GM19463 (cell line): Measurements from ENCODE around the gene ANKRD1.
"Not testable (repeated sequence)": the region's sequence is repeated elsewhere in the genome, so short reads cannot be mapped to it uniquely, and the experiment has no call there.

Experiments
- ATAC-seq: cut with Tn5 transposase; IDR thresholded peaks from one replicate; pipeline ENCODE4 v1.9.1; 2021; ENCODE audit warnings: mild to moderate bottlenecking, moderate library complexity; ENCODE audit not compliant: unreplicated experiment

Gene ANKRD1

DNA sequence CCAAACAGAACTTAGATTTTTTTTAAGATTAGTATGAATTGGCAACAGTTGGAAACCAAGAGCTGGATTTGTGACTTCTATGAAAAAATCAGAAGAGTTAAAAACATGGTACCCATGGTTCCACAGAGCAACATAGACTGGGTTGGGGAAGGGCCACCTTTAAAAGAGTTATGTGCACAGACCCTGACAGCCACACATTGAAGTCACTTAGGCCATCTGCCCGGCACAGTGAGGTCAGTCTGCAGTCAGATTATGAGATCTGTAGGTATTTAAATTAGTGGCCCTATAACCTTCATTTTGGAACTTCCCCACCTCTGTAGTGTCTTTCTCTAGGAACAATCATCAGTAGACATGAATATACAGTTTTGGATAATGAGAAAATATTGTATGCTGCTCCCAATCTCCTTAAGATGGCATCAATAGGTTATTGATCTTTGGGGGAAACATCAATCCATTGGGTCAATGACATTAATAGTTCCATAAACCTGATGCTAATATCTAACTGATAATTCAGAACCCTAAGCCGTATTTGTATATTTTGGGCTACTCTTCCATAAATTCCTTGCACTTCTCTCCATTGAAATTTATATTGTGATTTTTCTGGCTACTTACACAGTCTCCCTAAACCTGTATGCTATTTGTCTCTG lies 7.0 kb downstream of the ANKRD1 start:
- no peak for ATAC-seq

DNA sequence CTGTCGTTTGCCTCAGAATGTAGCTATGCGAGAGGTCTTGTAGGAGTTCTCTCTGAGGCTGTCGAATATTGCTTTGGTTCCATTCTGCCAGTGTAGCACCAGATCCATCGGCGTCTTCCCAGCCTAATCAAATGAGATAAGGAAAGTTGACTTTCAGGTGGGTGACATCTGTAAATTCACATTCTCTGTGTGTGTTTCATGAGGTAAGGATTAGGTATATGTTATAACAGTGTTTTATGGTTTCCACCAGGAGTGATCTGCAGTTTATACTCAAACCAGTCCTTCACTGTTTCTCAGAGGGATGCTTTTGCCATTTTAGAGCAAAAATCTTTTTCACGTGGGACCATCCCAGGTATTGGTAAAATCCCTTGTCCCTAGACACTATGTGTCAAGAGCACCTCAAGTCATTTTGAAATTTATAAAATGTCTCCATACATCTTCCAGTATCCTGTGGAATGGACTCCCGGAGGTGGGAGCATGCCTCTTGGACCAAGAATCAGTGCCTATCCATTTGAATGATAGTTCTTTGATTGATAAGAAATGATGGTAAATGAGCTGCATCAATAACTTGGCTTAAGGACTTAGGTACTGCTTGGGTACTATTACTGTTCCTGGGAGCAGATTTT lies 7.9 kb downstream of the ANKRD1 start:
- ATAC-seq, result no peak

DNA sequence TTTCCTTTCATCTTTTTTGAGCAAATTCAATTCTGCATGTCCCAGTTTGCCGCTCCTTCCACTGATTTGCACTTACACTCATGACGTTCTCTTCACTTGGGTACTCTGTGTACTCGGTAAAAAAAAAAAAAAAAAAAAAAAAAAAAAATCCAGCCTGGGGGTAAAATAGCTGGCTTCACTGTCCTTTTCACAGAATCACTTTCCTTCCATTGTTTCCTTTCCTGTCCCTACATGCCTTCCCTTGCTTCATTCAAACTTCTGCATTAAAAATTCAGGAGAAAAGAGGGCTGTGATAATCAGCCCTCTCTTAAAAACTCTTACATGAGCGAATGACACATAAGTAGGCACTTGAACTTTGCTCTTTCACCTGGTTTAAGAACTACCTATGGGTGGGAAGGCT lies 8.7 kb downstream of the ANKRD1 start:
- ATAC-seq, result no peak

DNA sequence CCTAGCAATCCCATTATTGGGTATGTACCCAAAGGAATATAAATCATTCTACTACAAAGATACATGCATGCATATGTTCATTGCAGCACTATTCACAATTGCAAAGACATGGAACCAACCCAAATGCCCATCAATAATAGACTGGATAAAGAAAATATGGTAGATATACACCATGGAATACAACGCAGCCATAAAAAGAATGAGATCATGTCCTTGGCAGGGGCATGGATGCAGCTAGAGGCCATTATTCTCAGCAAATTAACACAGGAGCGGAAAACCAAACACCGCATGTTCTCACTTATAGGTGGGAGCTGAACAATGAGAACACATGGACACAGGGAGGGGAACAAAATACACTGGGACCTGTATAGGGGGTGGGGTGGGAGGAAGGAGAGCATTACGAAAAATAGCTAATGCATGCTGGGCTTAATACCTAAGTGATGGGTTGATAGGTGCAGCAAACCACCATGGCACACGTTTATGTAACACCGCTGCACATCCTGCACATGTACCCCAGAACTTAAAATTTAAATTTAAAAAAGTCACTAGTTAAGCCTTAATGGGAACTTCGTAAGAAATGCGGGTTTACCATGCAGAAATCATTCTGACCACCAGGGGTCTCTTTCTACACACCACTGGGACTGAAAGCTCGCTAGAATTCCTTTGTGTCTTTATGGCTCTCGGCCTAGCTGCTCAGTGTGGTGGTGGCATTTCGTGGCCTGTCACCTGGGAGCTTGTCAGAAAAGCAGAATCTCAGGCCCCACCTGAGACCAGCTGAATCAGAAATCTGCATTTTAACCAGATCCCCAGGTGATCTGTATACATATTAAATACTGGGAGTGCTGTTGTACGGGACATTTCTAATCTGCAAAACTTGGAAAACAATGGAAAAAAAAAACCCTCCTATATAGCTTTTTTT lies 9.5 kb downstream of the ANKRD1 start:
- peak; percentile 79 for ATAC-seq

DNA sequence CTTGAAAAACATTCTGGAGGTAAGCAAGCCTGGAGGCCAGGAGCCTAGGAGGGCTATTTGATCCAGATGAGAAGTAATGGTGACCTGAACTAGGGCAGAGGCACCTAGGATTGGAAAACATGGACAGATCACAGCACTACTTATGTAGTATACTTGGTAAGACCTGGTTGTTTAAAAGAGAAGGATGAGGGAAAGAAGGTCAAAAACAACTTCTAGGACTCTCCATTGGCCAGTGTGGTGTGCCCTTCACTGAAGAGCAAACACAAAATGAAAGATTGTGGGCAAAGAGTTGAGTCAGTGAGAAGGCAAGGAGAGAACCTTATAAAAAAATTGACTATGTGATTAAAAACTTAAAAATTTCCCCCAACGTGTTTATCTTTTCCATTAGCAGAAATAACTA lies 14.3 kb downstream of the ANKRD1 start:
- no peak for ATAC-seq

DNA sequence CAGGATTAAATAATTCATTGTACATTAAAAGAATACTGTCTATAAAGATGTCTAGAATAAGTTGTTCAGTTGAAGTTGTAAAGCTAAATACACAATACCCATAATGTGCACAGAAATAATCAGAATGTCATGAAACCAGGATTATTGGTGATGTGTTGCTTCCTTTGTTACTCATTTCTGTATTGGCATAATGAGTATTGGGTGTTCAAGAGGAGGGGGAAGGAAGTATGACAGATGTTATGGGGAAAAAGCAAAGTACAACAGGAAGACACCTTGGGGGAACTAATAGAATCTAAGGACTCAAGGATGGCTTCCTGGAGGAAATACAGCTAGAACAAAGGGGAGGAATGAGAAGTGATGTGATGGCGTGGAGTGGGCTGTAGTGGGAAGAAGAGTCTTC lies 15.0 kb downstream of the ANKRD1 start:
- ATAC-seq, result no peak

DNA sequence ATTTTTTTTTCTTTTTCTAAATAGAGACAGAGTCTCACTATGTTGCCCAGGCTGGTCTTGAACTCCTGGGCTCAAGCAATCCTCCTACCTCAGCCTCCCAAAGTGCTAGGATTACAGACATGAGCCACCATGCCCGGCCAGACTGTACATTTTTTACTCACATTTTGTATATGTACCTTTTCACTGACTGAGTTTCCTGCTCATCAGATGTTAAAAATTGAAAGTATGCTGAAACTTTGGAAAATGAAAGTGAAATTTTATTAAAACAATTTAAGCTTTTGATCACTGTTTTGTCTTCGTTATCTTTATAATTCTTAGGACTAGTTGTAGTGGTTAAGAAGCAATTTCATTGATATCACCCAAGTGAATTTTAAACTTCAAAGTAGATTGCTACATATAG lies 24.0 kb downstream of the ANKRD1 start:
- ATAC-seq, result not testable (repeated sequence)

DNA sequence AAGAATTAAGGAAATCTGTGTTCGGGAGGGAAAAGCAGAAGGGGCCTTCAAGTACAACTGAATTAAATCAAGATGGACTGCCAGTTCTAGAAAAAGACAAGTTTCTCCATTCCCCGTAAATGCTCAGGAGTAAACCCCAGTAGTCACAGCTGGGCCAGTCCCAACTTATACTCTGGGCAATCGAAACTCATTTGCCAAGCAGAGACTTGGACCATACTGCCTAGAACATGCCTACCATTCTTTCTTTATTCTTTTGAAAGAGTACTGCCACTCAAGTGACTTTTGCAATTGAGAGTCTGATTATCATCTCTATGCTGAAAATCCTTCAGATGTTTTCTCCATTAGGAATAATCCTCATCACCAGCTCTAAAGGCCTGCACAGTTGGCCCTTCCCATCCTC lies 27.7 kb downstream of the ANKRD1 start:
- no peak for ATAC-seq

DNA sequence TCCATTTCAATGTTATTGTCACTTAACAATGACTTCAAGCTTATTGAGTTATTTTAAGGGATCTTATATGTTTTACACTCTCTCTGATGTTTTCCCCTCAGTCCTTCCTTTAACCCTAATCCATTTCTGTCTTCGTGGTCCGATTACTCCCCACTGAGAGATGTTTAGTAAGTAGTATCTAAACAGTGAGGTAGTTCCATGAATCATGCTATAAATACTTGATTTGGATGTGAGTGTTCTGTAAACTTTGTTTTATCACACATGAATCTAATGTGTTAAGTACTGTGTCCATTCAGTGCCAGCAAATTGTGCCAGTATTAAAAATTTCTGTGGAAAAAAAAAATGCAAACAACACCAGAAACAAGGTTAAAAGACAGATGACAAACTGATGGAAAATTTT lies 30.5 kb downstream of the ANKRD1 start:
- no peak for ATAC-seq

DNA sequence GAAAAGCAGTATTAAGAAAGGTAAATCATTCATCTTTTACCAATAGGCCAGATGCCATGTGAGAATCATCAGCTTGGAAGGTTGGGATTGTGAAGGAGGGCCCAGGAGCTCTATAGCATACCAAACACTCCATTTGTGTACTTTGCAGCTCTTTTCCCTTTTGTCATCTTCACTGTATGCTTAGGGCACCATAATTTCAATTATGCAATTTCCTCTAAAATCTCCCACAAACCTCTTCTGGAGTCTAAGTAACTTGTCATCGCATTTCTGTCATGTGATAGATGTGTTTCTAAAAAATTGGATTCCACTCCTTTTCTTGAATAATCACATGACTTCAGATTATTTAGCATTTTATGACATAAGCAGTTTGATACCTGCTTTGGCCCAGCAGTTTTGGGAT lies 31.3 kb downstream of the ANKRD1 start:
- ATAC-seq, result no peak

DNA sequence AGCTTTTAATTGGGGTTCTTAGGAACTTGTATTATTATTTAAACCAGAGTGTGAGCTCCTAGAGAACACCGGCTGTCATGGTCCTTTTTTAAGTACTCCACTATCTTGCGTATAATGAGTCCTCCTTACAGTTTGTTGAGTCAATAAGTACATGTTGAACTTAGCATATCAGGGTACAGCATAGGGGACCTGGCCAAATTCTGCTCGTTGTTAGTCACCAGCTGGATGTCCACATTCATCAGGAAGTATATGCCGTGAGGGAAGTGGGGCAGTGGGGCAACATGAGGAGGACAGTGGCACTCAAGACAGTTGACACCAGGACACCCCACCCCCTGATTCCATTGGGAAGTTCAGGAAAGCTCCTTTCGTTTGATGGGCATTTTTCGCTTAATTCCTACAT lies 32.5 kb downstream of the ANKRD1 start:
- ATAC-seq, result no peak

DNA sequence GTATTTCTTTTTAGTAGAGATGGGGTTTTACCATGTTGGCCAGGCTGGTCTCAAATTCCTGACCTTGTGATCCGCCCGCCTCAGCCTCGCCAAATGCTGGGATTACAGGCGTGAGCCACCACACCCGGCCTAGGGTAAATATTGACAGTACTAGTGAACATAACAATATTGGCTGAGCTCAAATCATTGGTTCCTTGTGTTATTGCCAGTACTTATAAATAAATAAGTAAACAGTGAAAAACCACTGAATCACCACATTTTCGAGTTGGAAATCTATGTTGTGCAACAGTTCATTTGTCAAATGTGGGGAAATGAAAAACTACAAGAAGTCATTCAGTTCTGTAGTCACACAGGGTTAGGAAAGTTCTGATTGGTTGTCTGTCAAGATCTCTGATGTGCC lies 33.3 kb downstream of the ANKRD1 start:
- ATAC-seq, result no peak

DNA sequence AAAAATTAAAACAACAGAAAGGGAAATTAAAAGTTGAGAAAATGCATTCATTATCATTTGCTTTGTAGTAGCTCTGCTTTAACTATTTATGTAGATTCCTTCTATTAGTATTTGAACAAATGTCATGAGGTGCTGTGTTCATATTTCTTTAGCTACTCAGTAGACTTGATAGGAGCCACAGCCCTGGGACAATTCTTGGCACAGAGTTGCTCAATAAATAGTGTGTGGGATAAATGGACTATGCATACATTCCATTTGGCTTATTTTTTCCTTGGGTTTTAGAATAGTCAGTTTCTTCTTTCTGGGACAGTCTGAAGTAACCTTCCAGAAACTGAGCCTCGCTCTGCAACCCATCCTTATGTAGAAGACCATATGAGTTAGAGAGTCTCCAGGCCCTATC lies 35.7 kb downstream of the ANKRD1 start:
- no peak for ATAC-seq

DNA sequence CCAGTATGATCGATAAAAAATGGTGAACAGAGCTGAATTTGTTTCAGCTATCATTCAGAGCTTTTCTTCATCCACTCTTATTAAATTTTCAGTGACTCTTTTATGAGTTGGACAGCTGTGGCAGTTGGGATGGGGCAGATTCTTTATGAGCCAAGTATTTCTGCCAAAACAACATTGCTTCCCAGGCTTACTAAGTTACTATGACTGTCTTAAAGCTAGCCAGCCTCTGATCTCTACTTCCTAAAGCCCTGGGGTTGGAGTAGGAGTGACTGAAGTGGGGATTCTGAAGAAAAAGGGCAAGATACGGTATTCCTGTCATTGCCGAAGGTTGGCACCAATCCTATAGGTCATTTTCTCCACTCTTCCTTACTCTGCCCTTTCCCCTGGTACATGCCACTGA lies 36.5 kb downstream of the ANKRD1 start:
- no peak for ATAC-seq

DNA sequence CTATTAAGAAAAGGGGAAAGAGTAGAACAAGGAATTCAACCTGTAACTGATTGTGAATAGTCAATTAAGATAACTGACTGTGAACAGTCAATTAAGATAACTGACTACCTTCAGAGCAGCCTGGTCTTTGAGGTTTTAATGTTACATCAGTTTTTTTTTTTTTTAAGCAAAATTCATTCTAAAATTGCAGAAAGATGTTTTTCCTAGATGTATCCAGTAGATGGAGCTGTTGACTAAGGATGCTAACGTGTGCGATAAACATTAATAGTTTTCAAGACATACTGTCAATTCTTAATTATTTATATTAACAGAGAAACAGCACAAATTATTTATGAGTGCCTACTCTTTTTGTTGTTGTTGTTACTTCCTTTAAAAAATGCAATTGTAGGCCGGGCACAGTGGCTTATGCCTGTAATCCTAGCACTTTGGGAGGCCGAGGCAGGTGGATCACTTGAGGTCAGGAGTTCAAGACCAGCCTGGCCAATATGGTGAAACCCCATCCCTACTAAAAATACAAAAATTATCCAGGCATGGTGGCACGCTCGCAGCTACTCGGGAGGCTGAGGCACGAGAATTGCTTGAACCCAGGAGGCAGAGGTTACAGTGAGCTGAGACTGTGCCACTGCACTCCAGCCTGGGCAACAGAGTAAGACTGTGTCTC lies 40.7 kb downstream of the ANKRD1 start:
- ATAC-seq, result not testable (repeated sequence)

DNA sequence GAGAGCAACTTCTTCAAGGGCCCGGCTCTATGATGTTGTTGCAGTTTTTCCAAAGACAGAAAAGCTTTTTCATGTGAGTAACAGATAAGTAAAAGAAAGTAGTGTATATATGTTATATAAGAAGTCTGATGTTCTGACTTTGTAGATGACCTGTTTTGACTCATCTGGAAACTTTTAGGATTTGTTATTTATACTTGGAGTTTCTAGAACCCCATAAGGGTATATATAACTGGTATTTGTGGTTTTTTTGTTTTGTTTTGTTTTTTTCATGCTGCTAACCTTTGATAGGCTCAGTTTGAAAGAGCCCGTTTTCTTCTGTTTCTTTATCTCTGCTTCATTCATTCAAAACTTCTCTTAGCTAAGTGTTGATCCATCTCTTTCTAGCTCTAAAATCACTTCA lies 41.8 kb downstream of the ANKRD1 start:
- no peak for ATAC-seq

DNA sequence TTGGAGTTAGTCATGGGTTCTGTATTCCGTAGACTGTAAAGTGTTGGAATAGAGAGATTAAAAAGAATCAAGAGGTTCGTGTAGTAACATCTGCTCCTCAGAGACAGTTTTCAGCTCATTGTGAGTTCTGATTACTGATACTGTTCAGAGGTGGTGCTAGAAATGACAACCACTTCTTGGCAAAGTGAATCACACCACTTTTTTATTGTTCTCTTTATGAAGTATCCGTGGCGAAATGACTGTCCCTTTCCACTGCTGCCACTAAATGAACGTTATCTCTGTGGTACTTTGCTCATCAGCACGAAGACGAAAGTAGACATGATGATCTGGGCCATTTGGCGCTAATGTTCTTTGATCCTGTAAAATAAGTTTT lies 48.3 kb downstream of the ANKRD1 start:
- ATAC-seq, result no peak

DNA sequence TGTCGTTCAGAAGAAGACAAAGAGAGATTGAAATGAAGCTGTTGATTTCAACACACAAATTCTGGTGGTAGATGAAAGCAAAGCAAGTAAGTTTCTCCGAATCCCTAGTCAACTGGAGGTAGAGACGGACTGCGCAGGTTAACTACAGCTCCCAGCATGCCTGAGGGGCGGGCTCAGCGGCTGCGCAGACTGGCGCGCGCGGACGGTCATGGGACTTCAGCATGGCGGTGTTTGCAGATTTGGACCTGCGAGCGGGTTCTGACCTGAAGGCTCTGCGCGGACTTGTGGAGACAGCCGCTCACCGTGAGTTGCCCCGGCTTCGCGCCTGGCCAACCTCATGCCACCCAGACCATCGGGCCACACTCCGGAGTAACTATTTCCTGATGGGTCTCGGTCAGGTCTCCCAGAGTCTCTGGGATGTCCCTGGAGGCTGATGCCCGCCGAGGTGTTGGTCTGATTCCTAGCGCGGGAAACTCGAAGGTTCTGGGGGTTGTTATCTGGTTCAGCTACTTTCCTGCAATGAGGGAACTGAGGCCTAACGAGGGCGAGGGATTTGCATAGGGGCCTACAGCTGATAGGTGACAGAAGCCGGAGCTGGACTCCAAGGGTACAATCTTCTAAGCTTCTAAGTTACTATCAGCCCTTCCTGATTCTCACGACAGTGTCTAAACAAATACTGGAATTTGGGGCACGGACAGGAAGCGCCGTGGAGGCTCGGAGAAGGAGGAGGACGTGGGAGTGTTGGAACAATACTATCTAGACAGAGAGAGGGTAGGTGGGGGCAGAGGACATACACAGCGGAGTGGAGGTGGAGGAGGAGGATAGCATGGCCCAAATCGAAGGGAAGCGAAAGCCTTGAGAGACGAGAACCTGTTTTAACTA lies 48.9 kb downstream of the ANKRD1 start, which contains the start of gene RPP30:
Gene RPP30, plus strand, starts transcription at position 209 of the 882 bp plus-strand sequence. Its CDS starts 13 bp downstream, at position 222.
- peak; percentile 98 for ATAC-seq

DNA sequence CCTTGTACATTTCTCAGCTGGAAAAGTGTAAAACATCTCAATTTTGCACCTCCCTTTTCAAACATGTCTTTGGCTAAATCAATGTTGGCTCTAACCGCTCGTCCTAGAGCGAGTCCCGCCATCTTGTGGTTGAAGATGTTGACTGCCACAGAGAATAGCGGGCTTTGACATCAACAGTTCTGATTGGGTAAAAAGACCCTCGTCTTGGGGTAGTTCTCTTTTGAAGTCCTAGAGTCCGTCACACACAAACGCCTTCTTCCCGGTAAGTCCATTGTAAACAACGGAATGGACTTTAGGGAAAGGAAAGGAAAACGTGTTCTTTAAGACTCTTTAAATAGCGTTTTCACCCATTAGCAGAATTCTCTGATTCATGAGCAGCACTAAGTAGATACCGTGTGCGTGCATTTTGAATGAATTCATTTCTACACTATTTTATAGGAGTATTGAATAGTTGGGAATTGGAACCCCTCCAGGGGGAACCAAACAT lies 49.6 kb downstream of the ANKRD1 start:
- ATAC-seq, result peak; percentile 36

DNA sequence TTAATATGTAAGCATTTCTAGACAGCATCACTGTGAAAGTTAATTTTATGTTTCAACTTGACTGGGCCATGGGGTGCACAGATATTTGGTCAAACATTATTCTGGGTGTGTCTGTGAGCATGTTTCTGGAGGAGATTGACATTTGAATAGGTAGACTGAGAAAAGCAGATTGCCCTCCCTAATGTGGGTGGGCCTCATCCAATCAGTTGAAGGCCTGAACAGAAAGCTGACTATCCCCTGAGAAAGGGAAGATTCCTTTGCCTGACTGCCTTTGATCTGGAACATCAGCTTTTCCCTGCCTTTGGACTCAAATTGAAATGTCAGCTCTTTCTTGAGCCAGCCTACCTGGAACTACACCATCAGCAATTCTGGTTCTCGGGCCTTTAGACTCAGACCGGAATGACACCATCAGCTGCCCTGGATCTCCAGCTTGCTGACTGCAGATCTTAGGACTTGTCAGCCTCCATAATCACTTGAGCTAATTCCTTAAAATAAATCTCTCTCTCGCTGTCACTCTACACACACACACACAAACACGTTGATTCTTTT lies 54.8 kb downstream of the ANKRD1 start:
- no peak for ATAC-seq
